Inferior parietal cortex (tissue), 1 donor: ENCODE measurements around the gene WDR6.

Source experiments
- DNase-seq: peaks from one replicate; pipeline ENCODE4 v3.0.0-alpha.2; 2016; ENCODE audit errors: extremely low spot score

WDR6 gene

GRCh38 chr3:49013738-49014660, 6.8 kb downstream of the WDR6 start:
- DNase-seq: no peak

DNA sequence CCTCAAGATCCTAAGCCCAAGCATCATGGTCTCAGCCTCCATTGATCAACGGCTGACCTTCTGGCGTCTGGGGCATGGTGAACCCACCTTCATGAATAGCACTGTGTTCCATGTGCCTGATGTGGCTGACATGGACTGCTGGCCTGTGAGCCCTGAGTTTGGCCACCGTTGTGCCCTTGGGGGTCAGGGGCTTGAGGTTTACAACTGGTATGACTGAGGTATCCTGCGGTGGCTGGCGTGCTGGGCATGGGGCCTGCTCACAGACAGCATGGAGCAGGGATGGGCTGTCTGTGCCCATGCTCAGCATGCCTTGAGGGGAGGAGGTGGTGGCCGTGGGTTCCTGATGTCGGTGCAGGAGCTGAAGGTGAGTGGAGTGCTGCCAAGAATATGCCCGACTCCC, 7.9 kb downstream of the WDR6 start:
- no peak for DNase-seq

GRCh38 chr3:49015765-49016164, 8.6 kb downstream of the WDR6 start:
- no peak for DNase-seq

DNA sequence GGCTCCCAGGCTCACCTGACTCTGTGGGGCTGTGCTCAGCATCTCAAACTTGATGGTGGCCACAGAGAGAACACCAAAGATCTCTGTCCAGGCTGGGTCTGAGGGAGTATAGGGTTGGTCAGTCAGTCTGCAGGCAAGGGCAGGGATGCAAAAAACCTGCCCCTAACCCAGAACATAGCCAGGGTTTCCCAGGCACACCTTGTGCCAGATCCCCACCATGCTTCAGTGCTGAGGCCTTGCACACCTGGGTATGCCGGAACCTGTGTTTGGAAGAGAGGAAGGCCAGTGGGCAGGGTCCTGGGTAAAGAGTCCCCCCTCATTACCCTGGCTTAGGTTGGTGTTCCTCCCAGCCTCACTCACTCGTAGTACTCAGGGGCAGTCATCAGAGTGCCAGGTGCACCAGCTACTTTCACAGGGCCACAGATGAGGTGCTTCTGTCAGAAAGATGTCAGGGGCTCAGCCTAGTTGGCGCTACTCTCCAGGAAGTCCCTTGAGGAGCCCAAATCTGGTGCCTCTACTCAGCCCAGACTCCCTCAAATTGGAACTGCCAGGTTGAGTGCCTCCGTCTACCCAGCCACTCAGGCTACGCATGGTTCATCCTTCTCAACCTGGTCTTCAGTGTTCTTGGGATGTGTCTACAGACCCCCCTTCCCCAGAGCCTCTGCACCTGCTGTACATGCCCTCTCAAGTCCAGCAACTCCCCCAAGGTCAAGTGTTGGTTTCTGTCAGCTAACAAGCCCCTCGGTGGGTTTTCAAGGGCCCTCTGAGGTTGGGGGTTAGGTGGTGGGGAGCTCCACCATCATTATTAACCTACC, 9.4 kb downstream of the WDR6 start:
- DNase-seq: no peak

DNA sequence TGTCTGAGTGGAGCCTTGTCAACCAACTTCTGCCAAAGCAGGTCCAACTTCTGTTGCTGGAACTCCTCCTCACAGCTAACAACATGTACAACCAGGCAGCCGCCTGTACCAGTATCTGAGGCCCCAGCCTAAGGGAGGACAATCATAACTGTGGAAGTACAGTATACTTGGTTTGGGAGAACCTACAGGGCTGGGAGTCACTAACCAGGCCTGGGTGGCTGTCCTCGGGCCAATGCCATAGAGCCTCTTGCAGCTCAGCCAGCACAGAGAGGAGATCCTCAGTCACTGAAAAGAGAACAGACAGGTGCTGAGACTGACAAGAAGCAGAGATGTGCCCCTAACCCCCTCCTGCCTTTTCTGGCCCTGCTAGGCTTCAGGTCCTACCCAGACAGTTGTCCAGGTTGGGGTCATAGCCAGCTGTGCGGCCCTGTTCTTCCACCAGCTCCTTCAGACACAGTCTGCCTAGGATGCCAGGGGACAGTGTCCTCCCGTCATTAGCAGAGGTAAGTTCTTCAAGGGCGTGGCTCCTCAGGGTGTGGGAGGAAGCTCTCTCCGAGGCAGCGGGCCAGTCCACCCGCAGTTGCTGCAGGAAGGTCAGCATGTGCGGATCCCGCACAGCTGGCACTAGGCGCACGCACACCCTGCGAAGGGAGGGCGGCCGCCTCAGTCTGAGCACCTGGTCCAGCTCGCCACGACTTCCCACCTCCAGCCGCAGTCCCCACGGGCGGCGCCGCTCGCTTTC, 10.2 kb downstream of the WDR6 start:
- no peak for DNase-seq

DNA sequence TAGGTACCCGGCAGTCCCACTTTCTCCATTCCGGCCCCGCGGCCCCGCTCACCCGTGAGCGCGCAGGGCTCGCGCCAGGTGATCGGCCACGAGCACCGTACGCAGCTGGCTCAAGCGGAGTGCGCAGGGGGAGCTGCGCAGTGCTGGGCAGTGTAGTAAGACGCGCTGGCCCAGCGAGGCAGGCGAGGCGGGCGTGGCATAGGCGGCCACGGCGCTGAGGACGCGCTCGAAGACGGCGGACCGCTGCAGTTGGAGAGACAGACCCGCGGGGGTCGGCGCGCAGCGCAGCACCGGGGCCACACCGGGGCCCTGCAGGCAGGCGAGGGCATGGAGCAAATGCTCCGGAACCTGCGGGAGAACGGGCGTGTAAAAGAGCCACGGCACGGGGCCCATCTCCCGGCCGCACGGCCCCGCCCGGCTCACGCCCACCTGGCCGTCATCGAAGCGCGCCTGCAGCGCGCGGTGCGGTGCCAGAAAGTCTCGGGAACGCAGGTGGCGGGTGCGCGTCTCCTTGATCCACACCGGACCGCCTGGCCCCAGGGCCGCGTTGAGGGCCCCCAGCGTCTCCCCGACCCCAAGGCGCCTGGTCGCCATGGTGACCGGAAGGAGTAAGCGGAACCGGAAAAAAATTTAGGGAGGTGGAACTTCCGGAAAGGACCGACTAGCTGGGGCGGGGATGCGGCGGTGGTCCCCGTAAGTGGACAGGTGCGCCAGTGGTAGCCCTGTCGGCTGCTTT, 10.9 kb downstream of the WDR6 start, which contains the start of gene DALRD3:
DALRD3 (minus strand) TSS at position 610 of the 736 bp plus-strand sequence; CDS start at position 594, 16 bp downstream.
- DNase-seq: peak; percentile 89

DNA sequence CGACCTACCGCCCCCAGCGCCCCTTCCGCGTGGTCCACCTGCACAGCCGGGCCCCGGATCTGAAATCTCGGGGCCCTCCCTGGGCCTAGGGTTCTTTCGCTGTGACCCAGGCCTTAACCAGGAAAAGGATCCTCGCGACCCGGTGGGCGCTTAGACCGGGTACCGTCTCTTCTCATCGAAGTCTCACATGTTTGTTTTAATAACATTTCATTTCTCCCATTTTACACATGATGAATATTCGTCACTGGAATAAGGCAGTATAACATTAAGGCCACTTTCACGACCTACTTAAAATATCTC, 11.5 kb downstream of the WDR6 start:
- DNase-seq: no peak

DNA sequence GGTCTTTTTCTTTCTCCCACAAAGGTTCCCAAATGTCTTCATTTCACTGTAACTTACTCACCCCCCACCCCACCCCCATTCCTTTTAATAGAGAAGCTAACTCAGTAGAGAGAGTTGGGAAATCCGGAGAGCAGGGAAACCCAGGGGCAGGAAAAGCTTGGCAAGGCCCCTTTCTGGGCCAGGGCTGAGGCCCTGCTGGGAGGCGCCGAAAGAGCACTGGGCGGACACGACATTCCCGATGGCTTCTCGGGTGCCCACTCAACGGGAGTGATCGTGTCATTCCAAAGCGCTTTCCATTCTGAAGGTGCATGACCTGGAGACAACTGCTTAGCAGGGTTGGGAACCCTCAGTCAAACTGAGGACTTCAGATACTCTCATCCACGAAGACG, 12.7 kb downstream of the WDR6 start:
- no peak for DNase-seq

GRCh38 chr3:49020330-49021212, 13.4 kb downstream of the WDR6 start:
- no peak for DNase-seq

DNA sequence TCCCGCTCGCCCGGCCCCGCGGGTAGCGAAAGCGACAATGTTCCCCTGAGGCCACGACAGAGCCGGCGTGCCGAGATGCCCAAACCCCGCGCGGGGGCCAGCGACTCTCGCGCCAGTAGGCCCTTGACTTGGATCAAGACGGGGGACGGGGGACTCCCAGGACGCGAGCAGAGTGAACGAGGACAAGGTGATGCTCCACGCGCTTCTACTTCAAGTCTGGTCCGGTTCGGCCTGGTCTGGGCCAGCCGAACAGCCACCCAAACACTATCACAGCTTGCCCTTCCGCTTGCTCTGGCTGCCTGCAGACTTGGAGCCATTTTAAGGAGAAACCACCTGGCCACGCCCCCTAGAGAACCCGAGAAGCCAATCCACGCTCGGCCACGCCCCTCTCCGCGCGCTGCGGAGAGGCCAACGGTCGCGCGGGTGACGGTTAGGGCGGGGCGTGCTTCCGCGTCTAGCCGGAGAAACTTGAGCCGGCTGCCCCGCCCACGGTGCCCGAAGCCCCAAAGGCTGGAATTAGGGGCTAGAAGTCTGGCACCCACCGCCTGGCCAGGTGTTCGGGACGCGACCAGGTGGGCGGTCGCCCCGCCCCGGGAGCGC, 14.1 kb downstream of the WDR6 start:
- peak; percentile 98 for DNase-seq

GRCh38 chr3:49021813-49022687, 14.9 kb downstream of the WDR6 start, which contains the start of gene NDUFAF3:
TSS of gene NDUFAF3 (plus strand) at chr3:49022121. CDS start at chr3:49022145, 24 bp downstream.
- peak; percentile 86 for DNase-seq

DNA sequence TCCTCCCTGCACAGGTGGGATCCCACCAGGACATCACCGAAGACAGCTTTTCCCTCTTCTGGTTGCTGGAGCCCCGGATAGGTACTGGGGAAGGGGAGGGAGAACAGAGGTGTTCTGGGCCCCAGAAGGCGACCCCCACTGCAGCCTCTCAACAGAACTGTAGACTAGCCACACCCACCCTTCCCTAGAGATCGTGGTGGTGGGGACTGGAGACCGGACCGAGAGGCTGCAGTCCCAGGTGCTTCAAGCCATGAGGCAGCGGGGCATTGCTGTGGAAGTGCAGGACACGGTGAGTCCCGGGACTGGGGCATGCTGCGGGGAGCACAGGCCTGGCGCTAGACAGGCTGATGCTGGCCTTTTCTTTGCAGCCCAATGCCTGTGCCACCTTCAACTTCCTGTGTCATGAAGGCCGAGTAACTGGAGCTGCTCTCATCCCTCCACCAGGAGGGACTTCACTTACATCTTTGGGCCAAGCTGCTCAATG, 15.5 kb downstream of the WDR6 start:
- DNase-seq: no peak

- DNase-seq: no peak
Observed at GRCh38 chr3:49023775-49024174, 16.6 kb downstream of the WDR6 start.

DNA sequence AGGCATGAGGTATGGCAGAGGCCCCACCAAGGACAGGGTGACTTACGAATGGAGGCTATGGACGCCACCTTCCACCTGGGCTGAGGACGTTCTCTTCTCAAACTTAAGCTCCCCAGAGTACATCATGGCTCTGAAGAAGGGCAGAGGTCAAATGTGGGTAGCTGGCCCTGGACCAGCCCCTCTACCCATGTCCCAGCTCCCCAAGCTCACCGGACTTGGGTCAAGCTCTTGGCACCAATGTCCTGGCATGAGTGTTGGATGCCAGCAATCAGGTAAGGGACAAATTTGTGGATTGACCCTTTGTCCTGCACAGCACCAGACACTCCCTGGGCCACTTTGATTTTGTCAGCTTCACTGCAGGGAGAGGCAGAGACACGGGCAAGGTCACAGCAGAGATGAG, 17.3 kb downstream of the WDR6 start:
- no peak for DNase-seq

DNA sequence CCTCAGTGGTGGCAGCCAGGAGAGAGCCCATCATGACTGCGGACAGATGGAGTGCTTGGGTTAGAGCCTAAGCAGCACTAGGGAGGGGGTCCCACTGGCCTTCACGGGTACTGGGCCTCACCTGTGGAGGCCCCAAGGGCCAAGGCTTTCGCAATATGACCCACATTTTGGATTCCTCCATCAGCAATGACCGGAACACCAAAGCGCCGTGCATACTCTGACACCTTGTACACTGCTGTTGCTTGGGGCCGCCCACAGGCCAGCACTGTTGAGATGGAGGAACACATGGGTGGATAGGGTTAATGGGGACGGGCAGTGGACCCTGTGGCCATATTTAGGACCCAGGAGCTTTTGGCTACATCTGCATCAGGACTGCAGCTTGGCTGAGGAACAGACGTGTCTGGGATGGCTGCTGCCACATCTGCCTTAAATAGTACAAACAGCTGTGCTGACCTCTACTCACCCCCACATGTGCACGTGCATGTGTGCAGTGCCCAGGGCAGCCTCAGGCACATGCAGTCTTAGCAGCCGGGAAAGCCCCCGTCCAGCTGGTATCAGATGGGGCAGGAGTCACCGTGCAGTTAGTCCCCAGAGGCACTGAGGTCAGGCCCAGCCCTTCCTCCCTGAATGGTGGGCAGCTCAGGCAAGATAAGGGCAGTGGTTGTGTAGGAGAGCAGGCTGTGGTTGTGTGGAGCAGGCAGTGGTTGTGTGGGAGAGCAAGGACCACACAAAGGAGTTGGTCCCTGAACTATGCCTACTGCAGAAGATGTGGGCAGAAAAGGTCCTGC, 18.0 kb downstream of the WDR6 start:
- DNase-seq: no peak

GRCh38 chr3:49025793-49026520, 18.8 kb downstream of the WDR6 start:
- DNase-seq: no peak

- no peak for DNase-seq
Observed at GRCh38 chr3:49026536-49026935, 19.3 kb downstream of the WDR6 start.
